Measurements from ENCODE around the gene FUZ. TPM values are rescaled to one million over a fixed set of nuclear protein-coding genes. Genes with fewer than 3 reads are reported as not detected.

FUZ gene
- total and polyA plus RNA-seq, 9 donors = 13.4 to 48.6 (median 27.5) TPM

DNA sequence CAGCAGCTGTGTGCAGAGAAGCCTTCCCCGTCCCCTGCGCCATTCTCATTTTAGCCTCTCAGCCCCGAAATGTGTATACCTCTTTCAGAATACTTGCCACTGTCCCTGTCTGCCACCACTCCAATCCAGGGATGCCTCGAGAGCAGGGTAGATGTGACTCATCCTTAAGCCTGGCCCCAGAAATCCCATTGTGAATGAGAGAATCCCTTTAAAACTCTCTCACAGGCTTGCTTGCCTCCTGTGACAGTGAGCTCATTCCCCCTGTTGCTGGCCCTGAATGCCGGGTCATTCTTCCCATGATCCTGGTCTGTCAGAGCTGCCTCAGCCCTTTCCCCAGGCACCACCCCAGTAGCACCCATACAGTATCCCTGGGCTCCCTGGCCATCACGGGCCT is 36.7 kb downstream of the FUZ start:
- no peak for DNase-seq
- no peak overlapping the region for H3K27ac ChIP-seq
- H3K36me3 ChIP-seq = no peaks in the 10 kb centered on the region
- 85 to 90% (median 86%) methylated on average over 6 of the region's 6 CpGs for WGBS, 3 donors
- H3K9me3 ChIP-seq = no peaks in the 10 kb centered on the region
- no peaks in the 10 kb centered on the region for H3K27me3 ChIP-seq
- TF ChIP-seq, protein P1, sequence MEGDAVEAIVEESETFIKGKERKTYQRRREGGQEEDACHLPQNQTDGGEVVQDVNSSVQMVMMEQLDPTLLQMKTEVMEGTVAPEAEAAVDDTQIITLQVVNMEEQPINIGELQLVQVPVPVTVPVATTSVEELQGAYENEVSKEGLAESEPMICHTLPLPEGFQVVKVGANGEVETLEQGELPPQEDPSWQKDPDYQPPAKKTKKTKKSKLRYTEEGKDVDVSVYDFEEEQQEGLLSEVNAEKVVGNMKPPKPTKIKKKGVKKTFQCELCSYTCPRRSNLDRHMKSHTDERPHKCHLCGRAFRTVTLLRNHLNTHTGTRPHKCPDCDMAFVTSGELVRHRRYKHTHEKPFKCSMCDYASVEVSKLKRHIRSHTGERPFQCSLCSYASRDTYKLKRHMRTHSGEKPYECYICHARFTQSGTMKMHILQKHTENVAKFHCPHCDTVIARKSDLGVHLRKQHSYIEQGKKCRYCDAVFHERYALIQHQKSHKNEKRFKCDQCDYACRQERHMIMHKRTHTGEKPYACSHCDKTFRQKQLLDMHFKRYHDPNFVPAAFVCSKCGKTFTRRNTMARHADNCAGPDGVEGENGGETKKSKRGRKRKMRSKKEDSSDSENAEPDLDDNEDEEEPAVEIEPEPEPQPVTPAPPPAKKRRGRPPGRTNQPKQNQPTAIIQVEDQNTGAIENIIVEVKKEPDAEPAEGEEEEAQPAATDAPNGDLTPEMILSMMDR (IDR thresholded peaks at IDR 0.05) = no peak
- TF ChIP-seq EP300 (IDR thresholded peaks at IDR 0.05) (no peak), POLR2A (IDR thresholded peaks at IDR 0.05) (no peak)
- no peak overlapping the region for H3K4me3 ChIP-seq
- H3K4me1 ChIP-seq (ENCODE audit: insufficient read depth) = no peaks in the 10 kb centered on the region
- intact Hi-C loops (cut with DNase I) = no loop called here

DNA sequence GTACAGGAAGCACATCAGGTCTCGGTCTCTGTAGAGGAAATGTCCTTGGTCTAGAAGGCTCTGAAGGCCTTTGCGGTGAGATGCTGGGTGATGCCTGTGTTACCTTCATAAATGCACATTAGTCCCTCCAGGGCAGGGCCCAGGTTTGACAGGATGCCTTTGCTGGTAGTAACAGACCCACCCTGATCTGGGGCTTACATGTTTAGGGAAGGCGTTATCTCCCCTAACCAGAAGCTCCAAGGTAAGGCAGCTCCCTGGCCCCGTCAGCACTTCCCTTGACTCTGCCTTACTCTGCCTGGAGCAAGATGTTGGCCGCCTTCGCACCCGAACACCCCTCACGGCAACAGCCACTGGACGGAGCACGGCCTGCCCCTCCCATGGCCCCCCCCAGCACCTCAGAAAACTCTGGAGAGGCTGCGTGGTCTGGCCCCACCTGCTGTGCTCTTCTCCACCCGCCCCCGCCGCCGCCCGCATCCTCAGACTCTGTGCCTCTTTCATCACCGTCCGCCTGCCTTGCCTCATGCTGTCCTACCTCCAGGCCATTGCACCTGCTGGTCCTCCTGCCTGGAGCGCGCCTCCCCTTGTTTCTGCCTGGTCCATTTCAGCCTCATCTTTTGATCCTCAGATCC is 37.2 kb downstream of the FUZ start:
- TF ChIP-seq, protein P1 (IDR thresholded peaks at IDR 0.05) = no peak
- TF ChIP-seq EP300 (IDR thresholded peaks at IDR 0.05) = no peak
- TF ChIP-seq POLR2A (IDR thresholded peaks at IDR 0.05) = no peak
- H3K27me3 ChIP-seq = no peaks in the 10 kb centered on the region
- intact Hi-C loops (cut with DNase I) = no loop called here
- no peak overlapping the region for H3K27ac ChIP-seq
- WGBS, 3 donors = 88 to 92% (median 90%) methylated on average over 20 of the region's 20 CpGs
- DNase-seq = no peak
- H3K4me3 ChIP-seq = no peak overlapping the region
- H3K9me3 ChIP-seq = no peaks in the 10 kb centered on the region
- H3K36me3 ChIP-seq = no peaks in the 10 kb centered on the region
- H3K4me1 ChIP-seq (ENCODE audit: insufficient read depth) = no peaks in the 10 kb centered on the region

DNA sequence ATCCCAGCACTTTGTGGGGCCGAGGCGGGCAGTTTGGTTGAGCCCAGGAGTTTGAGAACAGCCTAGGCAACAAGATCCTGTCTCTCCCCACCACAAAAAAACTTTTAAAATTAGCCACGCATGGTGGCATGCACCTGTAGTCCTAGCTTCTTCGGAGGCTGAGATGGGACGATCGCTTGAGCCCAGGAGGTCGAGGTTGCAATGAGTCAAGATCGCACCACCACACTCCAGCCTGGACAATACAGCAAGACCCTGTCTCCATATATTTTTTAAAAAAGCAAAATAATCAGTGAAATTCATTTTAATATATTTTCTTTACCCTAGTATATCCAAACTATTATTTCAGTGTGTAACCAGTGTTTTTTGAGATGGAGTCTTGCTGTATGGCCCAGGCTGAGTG is 38.1 kb downstream of the FUZ start:
- TF ChIP-seq EP300 (IDR thresholded peaks at IDR 0.05) (no peak), POLR2A (IDR thresholded peaks at IDR 0.05) (no peak)
- TF ChIP-seq, protein P1 (IDR thresholded peaks at IDR 0.05) = no peak
- no peaks in the 10 kb centered on the region for H3K4me1 ChIP-seq (ENCODE audit: insufficient read depth)
- no peak for DNase-seq
- H3K36me3 ChIP-seq = no peaks in the 10 kb centered on the region
- no peak overlapping the region for H3K27ac ChIP-seq
- intact Hi-C loops (cut with DNase I) = no loop called here
- 94 to 97% (median 94%) methylated on average over 8 of the region's 8 CpGs for WGBS, 3 donors
- H3K27me3 ChIP-seq = no peaks in the 10 kb centered on the region
- no peaks in the 10 kb centered on the region for H3K9me3 ChIP-seq
- no peak overlapping the region for H3K4me3 ChIP-seq

DNA sequence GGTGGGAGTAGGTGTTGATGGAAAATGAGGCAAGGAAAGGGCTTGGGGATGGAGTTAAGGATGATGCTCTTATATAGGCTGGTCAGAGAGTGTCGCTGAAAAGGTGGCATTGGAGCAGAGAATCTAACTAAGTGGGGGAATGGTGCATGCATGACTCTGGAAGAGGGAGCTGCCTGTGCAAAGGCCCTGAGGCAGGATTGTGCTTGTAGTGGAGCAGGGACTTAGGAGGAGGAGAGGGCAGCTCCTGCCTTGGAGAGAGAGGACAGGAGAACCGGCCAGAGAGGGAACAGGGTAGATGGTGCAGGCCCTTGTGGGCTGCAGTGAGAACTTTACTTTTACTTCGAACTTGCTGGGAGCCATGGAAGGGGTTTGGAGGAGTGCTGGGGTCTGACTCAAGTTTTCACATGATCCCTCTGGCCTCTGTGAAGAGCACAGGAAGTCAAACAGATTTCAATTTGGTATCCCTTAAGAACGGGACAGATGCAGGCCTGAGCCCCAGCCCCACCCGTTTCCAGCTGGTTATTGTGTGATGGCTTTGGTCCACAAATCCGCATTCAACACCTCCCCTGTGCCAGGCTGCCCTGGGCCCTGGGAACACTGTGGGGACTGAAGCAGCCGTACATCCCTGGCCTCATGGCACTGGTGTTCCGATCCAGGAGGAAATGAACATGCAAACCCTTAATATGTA is 39.3 kb downstream of the FUZ start:
- WGBS, 3 donors = 61 to 72% (median 69%) methylated on average over 8 of the region's 8 CpGs
- TF ChIP-seq EP300 (IDR thresholded peaks at IDR 0.05) (no peak), POLR2A (IDR thresholded peaks at IDR 0.05) (no peak)
- TF ChIP-seq, protein P1 (IDR thresholded peaks at IDR 0.05) = no peak

More for the DNA sequence above, 39.3 kb downstream of the FUZ start:
- no peaks in the 10 kb centered on the region for H3K27me3 ChIP-seq
- peaks cover 5% of the 10 kb centered on the region for H3K4me1 ChIP-seq (ENCODE audit: insufficient read depth)
- no peak overlapping the region for H3K4me3 ChIP-seq
- H3K9me3 ChIP-seq = no peaks in the 10 kb centered on the region
- no peaks in the 10 kb centered on the region for H3K36me3 ChIP-seq
- intact Hi-C loops (cut with DNase I) = no loop called here
- H3K27ac ChIP-seq = no peak overlapping the region
- DNase-seq = no peak

Data from ovary (tissue), 9 donors.